ENCODE results near the gene CEBPG.
A peak's percentile ranks its signal among the peaks of the same experiment; 100 is the strongest.

CEBPG gene

GRCh38 chr19:33349319-33350289, 23.9 kb upstream of the CEBPG start:
- H3K9ac ChIP-seq (ENCODE audit: low read length in 5 of 5): no peak overlapping the region
- no peaks in the 10 kb centered on the region for H3K27me3 ChIP-seq (ENCODE audit: control insufficient read depth in 5 of 5, insufficient read depth in 4 of 5, low read length in 5 of 5)
- H3K36me3 ChIP-seq (ENCODE audit: control insufficient read depth in 5 of 5, insufficient read depth in 5 of 5, low read length in 5 of 5): no peaks in the 10 kb centered on the region
- peaks cover 0 to 20% (median 14%) of the 10 kb centered on the region in 5 donors for H3K4me1 ChIP-seq (ENCODE audit: control insufficient read depth in 5 of 5, insufficient read depth in 5 of 5, low read length in 5 of 5)
- H3K9me3 ChIP-seq (ENCODE audit: control insufficient read depth in 5 of 5, low read length in 5 of 5): no peaks in the 10 kb centered on the region
- H3K4me3 ChIP-seq (ENCODE audit: low read depth in 1 of 5, low read length in 5 of 5): no peak overlapping the region
- no peak overlapping the region for H3K27ac ChIP-seq (ENCODE audit: low read depth, low read length)

GRCh38 chr19:33350538-33351309, 22.8 kb upstream of the CEBPG start:
- peaks cover 0 to 15% (median 9%) of the 10 kb centered on the region in 5 donors for H3K4me1 ChIP-seq (ENCODE audit: control insufficient read depth in 5 of 5, insufficient read depth in 5 of 5, low read length in 5 of 5)
- peaks cover 0 to 3% (median 0%) of the 10 kb centered on the region in 5 donors for H3K9me3 ChIP-seq (ENCODE audit: control insufficient read depth in 5 of 5, low read length in 5 of 5)
- H3K9ac ChIP-seq (ENCODE audit: low read length in 5 of 5): no peak overlapping the region
- H3K36me3 ChIP-seq (ENCODE audit: control insufficient read depth in 5 of 5, insufficient read depth in 5 of 5, low read length in 5 of 5): no peaks in the 10 kb centered on the region
- H3K27me3 ChIP-seq (ENCODE audit: control insufficient read depth in 5 of 5, insufficient read depth in 4 of 5, low read length in 5 of 5): no peaks in the 10 kb centered on the region
- peak overlapping the region in 1 of 5 donors; percentile 22 for H3K4me3 ChIP-seq (ENCODE audit: low read depth in 1 of 5, low read length in 5 of 5)
- H3K27ac ChIP-seq (ENCODE audit: low read depth, low read length): no peak overlapping the region

- Histone ChIP-seq H3K9me3 (ENCODE audit: control insufficient read depth in 5 of 5, low read length in 5 of 5) (peaks cover 0 to 5% (median 0%) of the 10 kb centered on the region in 5 donors), H3K9ac (ENCODE audit: low read length in 5 of 5) (no peak overlapping the region), H3K27ac (ENCODE audit: low read depth, low read length) (no peak overlapping the region), H3K4me3 (ENCODE audit: low read depth in 1 of 5, low read length in 5 of 5) (no peak overlapping the region), H3K4me1 (ENCODE audit: control insufficient read depth in 5 of 5, insufficient read depth in 5 of 5, low read length in 5 of 5) (peaks cover 0 to 8% (median under 1%) of the 10 kb centered on the region in 5 donors), H3K27me3 (ENCODE audit: control insufficient read depth in 5 of 5, insufficient read depth in 4 of 5, low read length in 5 of 5) (no peaks in the 10 kb centered on the region), H3K36me3 (ENCODE audit: control insufficient read depth in 5 of 5, insufficient read depth in 5 of 5, low read length in 5 of 5) (no peaks in the 10 kb centered on the region)
Measured at GRCh38 chr19:33355535-33355934, 18.0 kb upstream of the CEBPG start.

GRCh38 chr19:33357556-33357955, 16.0 kb upstream of the CEBPG start:
- H3K9ac ChIP-seq (ENCODE audit: low read length in 5 of 5): no peak overlapping the region
- no peaks in the 10 kb centered on the region for H3K27me3 ChIP-seq (ENCODE audit: control insufficient read depth in 5 of 5, insufficient read depth in 4 of 5, low read length in 5 of 5)
- H3K9me3 ChIP-seq (ENCODE audit: control insufficient read depth in 5 of 5, low read length in 5 of 5): peaks cover 0 to 5% (median 0%) of the 10 kb centered on the region in 5 donors
- H3K36me3 ChIP-seq (ENCODE audit: control insufficient read depth in 5 of 5, insufficient read depth in 5 of 5, low read length in 5 of 5): no peaks in the 10 kb centered on the region
- H3K4me3 ChIP-seq (ENCODE audit: low read depth in 1 of 5, low read length in 5 of 5): no peak overlapping the region
- H3K4me1 ChIP-seq (ENCODE audit: control insufficient read depth in 5 of 5, insufficient read depth in 5 of 5, low read length in 5 of 5): peaks cover 0 to 9% (median 0%) of the 10 kb centered on the region in 5 donors
- no peak overlapping the region for H3K27ac ChIP-seq (ENCODE audit: low read depth, low read length)

GRCh38 chr19:33358408-33358807, 15.1 kb upstream of the CEBPG start:
- Histone ChIP-seq H3K9me3 (ENCODE audit: control insufficient read depth in 5 of 5, low read length in 5 of 5) (peaks cover 0 to 5% (median 0%) of the 10 kb centered on the region in 5 donors), H3K36me3 (ENCODE audit: control insufficient read depth in 5 of 5, insufficient read depth in 5 of 5, low read length in 5 of 5) (no peaks in the 10 kb centered on the region), H3K27me3 (ENCODE audit: control insufficient read depth in 5 of 5, insufficient read depth in 4 of 5, low read length in 5 of 5) (no peaks in the 10 kb centered on the region), H3K4me3 (ENCODE audit: low read depth in 1 of 5, low read length in 5 of 5) (no peak overlapping the region), H3K27ac (ENCODE audit: low read depth, low read length) (no peak overlapping the region), H3K4me1 (ENCODE audit: control insufficient read depth in 5 of 5, insufficient read depth in 5 of 5, low read length in 5 of 5) (peaks cover 0 to 9% (median 0%) of the 10 kb centered on the region in 5 donors), H3K9ac (ENCODE audit: low read length in 5 of 5) (no peak overlapping the region)

GRCh38 chr19:33359581-33359980, 13.9 kb upstream of the CEBPG start:
- Histone ChIP-seq H3K4me3 (ENCODE audit: low read depth in 1 of 5, low read length in 5 of 5) (no peak overlapping the region), H3K9me3 (ENCODE audit: control insufficient read depth in 5 of 5, low read length in 5 of 5) (peaks cover 0 to 5% (median 0%) of the 10 kb centered on the region in 5 donors), H3K27me3 (ENCODE audit: control insufficient read depth in 5 of 5, insufficient read depth in 4 of 5, low read length in 5 of 5) (no peaks in the 10 kb centered on the region), H3K36me3 (ENCODE audit: control insufficient read depth in 5 of 5, insufficient read depth in 5 of 5, low read length in 5 of 5) (no peaks in the 10 kb centered on the region), H3K27ac (ENCODE audit: low read depth, low read length) (no peak overlapping the region), H3K9ac (ENCODE audit: low read length in 5 of 5) (no peak overlapping the region), H3K4me1 (ENCODE audit: control insufficient read depth in 5 of 5, insufficient read depth in 5 of 5, low read length in 5 of 5) (peaks cover 0 to 9% (median 0%) of the 10 kb centered on the region in 5 donors)

- Histone ChIP-seq H3K27me3 (ENCODE audit: control insufficient read depth in 5 of 5, insufficient read depth in 4 of 5, low read length in 5 of 5) (no peaks in the 10 kb centered on the region), H3K4me3 (ENCODE audit: low read depth in 1 of 5, low read length in 5 of 5) (no peak overlapping the region), H3K9me3 (ENCODE audit: control insufficient read depth in 5 of 5, low read length in 5 of 5) (no peaks in the 10 kb centered on the region), H3K4me1 (ENCODE audit: control insufficient read depth in 5 of 5, insufficient read depth in 5 of 5, low read length in 5 of 5) (peaks cover 0 to 5% (median 0%) of the 10 kb centered on the region in 5 donors), H3K36me3 (ENCODE audit: control insufficient read depth in 5 of 5, insufficient read depth in 5 of 5, low read length in 5 of 5) (no peaks in the 10 kb centered on the region), H3K9ac (ENCODE audit: low read length in 5 of 5) (no peak overlapping the region), H3K27ac (ENCODE audit: low read depth, low read length) (no peak overlapping the region)
Measured at GRCh38 chr19:33362508-33363228, 10.8 kb upstream of the CEBPG start.

- Histone ChIP-seq H3K27ac (ENCODE audit: low read depth, low read length) (no peak overlapping the region), H3K9ac (ENCODE audit: low read length in 5 of 5) (no peak overlapping the region), H3K4me1 (ENCODE audit: control insufficient read depth in 5 of 5, insufficient read depth in 5 of 5, low read length in 5 of 5) (peaks cover 0 to 5% (median 0%) of the 10 kb centered on the region in 5 donors), H3K36me3 (ENCODE audit: control insufficient read depth in 5 of 5, insufficient read depth in 5 of 5, low read length in 5 of 5) (no peaks in the 10 kb centered on the region), H3K4me3 (ENCODE audit: low read depth in 1 of 5, low read length in 5 of 5) (no peak overlapping the region), H3K27me3 (ENCODE audit: control insufficient read depth in 5 of 5, insufficient read depth in 4 of 5, low read length in 5 of 5) (no peaks in the 10 kb centered on the region), H3K9me3 (ENCODE audit: control insufficient read depth in 5 of 5, low read length in 5 of 5) (no peaks in the 10 kb centered on the region)
Measured at GRCh38 chr19:33363476-33363875, 10.0 kb upstream of the CEBPG start.

- no peak overlapping the region for H3K9ac ChIP-seq (ENCODE audit: low read length in 5 of 5)
- H3K36me3 ChIP-seq (ENCODE audit: control insufficient read depth in 5 of 5, insufficient read depth in 5 of 5, low read length in 5 of 5): no peaks in the 10 kb centered on the region
- H3K27ac ChIP-seq (ENCODE audit: low read depth, low read length): no peak overlapping the region
- no peaks in the 10 kb centered on the region for H3K9me3 ChIP-seq (ENCODE audit: control insufficient read depth in 5 of 5, low read length in 5 of 5)
- peaks cover 0 to 5% (median 0%) of the 10 kb centered on the region in 5 donors for H3K4me1 ChIP-seq (ENCODE audit: control insufficient read depth in 5 of 5, insufficient read depth in 5 of 5, low read length in 5 of 5)
- H3K27me3 ChIP-seq (ENCODE audit: control insufficient read depth in 5 of 5, insufficient read depth in 4 of 5, low read length in 5 of 5): no peaks in the 10 kb centered on the region
- H3K4me3 ChIP-seq (ENCODE audit: low read depth in 1 of 5, low read length in 5 of 5): no peak overlapping the region
Measured at GRCh38 chr19:33365691-33366090, 7.8 kb upstream of the CEBPG start.

All from subcutaneous abdominal adipose tissue (tissue), 5 donors.